ENCODE measurements around the gene KDM8.

GRCh38 chr16:27253526-27253930 lies 50.2 kb downstream of the KDM8 start:
- TF ChIP-seq CTCF (IDR thresholded peaks at IDR 0.05) (no peak), ZFX (IDR thresholded peaks at IDR 0.05; ENCODE audit: borderline replicate concordance) (no peak)

Data from 22Rv1 (cell line).